GM13977 (cell line): Measurements from ENCODE around the gene RSBN1L.

Source experiments
- DNase-seq: peaks from one replicate; pipeline ENCODE4 v3.0.0; 2012; ENCODE audit warnings: low spot score
- CTCF ChIP-seq: IDR thresholded peaks from 2 replicates; pipeline ENCODE4 v1.5.1; 2012; ENCODE audit warnings: mild to moderate bottlenecking, control low read depth; ENCODE audit not compliant: insufficient read depth; ENCODE audit errors: extremely low read depth, missing control alignments
- in situ Hi-C: fragments of 300-500 bp; cut with MboI; formaldehyde crosslinking; loops from one replicate; pipeline ENCODE4 v1.12.0; 2022; ENCODE audit warnings: low sequenced_read_pairs, low pct_unique_long_range_greater_than_20kb, mixed read lengths, inconsistent platforms; ENCODE audit not compliant: unreplicated experiment

RSBN1L gene

GRCh38 chr7:77746164-77746823 lies 50.0 kb downstream of the RSBN1L start:
- no peak for TF ChIP-seq CTCF
- in situ Hi-C loops, result no loop called here
- no peak for DNase-seq

GRCh38 chr7:77746824-77747165 lies 50.5 kb downstream of the RSBN1L start:
- no peak for DNase-seq
- TF ChIP-seq CTCF, result no peak
- in situ Hi-C loops, result no loop called here

GRCh38 chr7:77747178-77747577 lies 50.9 kb downstream of the RSBN1L start:
- no peak for TF ChIP-seq CTCF
- DNase-seq, result no peak
- in situ Hi-C loops, result no loop called here

GRCh38 chr7:77747718-77748117 lies 51.5 kb downstream of the RSBN1L start:
- DNase-seq, result no peak
- TF ChIP-seq CTCF, result no peak
- in situ Hi-C loops, result no loop called here

GRCh38 chr7:77752016-77752415 lies 55.8 kb downstream of the RSBN1L start:
- DNase-seq, result no peak

GRCh38 chr7:77753173-77753572 lies 56.9 kb downstream of the RSBN1L start:
- in situ Hi-C loops, result loop anchor here (10.0 kb wide), 1 partner anchor 78 kb away; no protein-coding TSS in a partner anchor
- DNase-seq, result no peak
- no peak for TF ChIP-seq CTCF

More at GRCh38 chr7:77752016-77752415, 55.8 kb downstream of the RSBN1L start:
- TF ChIP-seq CTCF, result no peak
- in situ Hi-C loops, result loop anchor here (10.0 kb wide), 1 partner anchor 77 kb away; no protein-coding TSS in a partner anchor
